HepG2 (cell line): ENCODE results near the gene SERPINA9. TPM values are rescaled to one million over a fixed set of nuclear protein-coding genes. Genes with fewer than 3 reads are reported as not detected.

Experiments used
- EHMT2 ChIP-seq: fragments of 200-600 bp; sonication (generic); IDR thresholded peaks from 2 replicates; pipeline ENCODE4 v1.7.0; 2017; ENCODE audit warnings: antibody characterized with exemption, low read depth, low read length, borderline replicate concordance
- FOXO1 ChIP-seq: sonication (generic); formaldehyde crosslinking; IDR thresholded peaks from 2 replicates; pipeline ENCODE4 v1.4.0; 2020; ENCODE audit warnings: missing genetic modification reagents
- PAX8 ChIP-seq: sonication (generic); formaldehyde crosslinking; IDR thresholded peaks from 2 replicates; pipeline ENCODE4 v1.8.0; 2022; ENCODE audit warnings: mild to moderate bottlenecking, missing genetic modification reagents, borderline replicate concordance
- RXRB ChIP-seq: IDR thresholded peaks from 2 replicates; pipeline ENCODE4 v1.6.1; 2016; ENCODE audit warnings: borderline replicate concordance, missing genetic modification reagents, missing compliant biosample characterization
- SUZ12 ChIP-seq: fragments of 150-350 bp; IDR thresholded peaks from 2 replicates; pipeline ENCODE4 v1.6.1; 2014; ENCODE audit warnings: low read depth, low read length
- ZFP62 ChIP-seq: sonication (generic); formaldehyde crosslinking; IDR thresholded peaks from 2 replicates; pipeline ENCODE4 v1.4.0; 2020; ENCODE audit warnings: missing genetic modification reagents
- ZMYM2 ChIP-seq: sonication (generic); formaldehyde crosslinking; IDR thresholded peaks from 2 replicates; pipeline ENCODE4 v1.8.0; 2022; ENCODE audit warnings: mild to moderate bottlenecking, missing genetic modification reagents
- ZNF230 ChIP-seq: sonication (generic); formaldehyde crosslinking; IDR thresholded peaks from 2 replicates; pipeline ENCODE4 v1.4.0; 2020; ENCODE audit warnings: mild to moderate bottlenecking, missing genetic modification reagents
- ZNF589 ChIP-seq: sonication (generic); formaldehyde crosslinking; conservative IDR thresholded peaks from 2 replicates; pipeline ENCODE4 v1.8.0; 2022; ENCODE audit warnings: mild to moderate bottlenecking, moderate library complexity, missing genetic modification reagents
- ZNF800 ChIP-seq: sonication (generic); formaldehyde crosslinking; IDR thresholded peaks from 2 replicates; pipeline ENCODE4 v1.4.0; 2020; ENCODE audit warnings: missing genetic modification reagents
- polyA plus RNA-seq, 8 experiments: library from polyadenylated mRNA; depleted of rRNA in 3 of 8; stranded (reverse) in 7 of 8; unstranded in 1 of 8; fragments of >200 nt; fragmentation: Illumina TruSeq in 4 of 8; extraction: Trizol in 4 of 8; gene quantifications; 2 replicates each; pipeline versions ENCODE4 v1.2.1 to v1.2.3, GENCODE V29; 2011 to 2016; ENCODE audit warnings: low read depth in 4 of 8, missing spikeins in 1 of 8, mixed read lengths in 1 of 8; ENCODE audit not compliant: insufficient read depth in 1 of 8
- total RNA-seq, 5 experiments: library from RNA; depleted of rRNA; stranded (reverse); fragments of >200 nt; fragmentation: Illumina TruSeq; extraction: Trizol; gene quantifications; 2 replicates each; pipeline ENCODE4 v1.2.3, GENCODE V29; 2016; ENCODE audit warnings: low read depth in 1 of 5
- TF ChIP-seq, protein P1 (sequence below): sonication (generic); formaldehyde crosslinking; IDR thresholded peaks from 2 replicates; pipeline ENCODE4 v1.5.0; 2020; ENCODE audit warnings: mild to moderate bottlenecking, missing genetic modification reagents
- TF ChIP-seq, protein P2 (sequence below): sonication (generic); formaldehyde crosslinking; conservative IDR thresholded peaks from 2 replicates; pipeline ENCODE4 v1.4.0; 2020; ENCODE audit warnings: mild to moderate bottlenecking, missing genetic modification reagents, moderate library complexity
- TF ChIP-seq, protein P3 (sequence below): sonication (generic); formaldehyde crosslinking; IDR thresholded peaks from 2 replicates; pipeline ENCODE4 v1.4.0; 2020; ENCODE audit warnings: missing genetic modification reagents, borderline replicate concordance
- TF ChIP-seq, protein P4 (sequence below): sonication (generic); formaldehyde crosslinking; IDR thresholded peaks from 2 replicates; pipeline ENCODE4 v1.8.0; 2022; ENCODE audit warnings: missing genetic modification reagents, mild to moderate bottlenecking, inconsistent platforms, borderline replicate concordance

Gene SERPINA9
- total and polyA plus RNA-seq, 2 of the 13 experiments (the other 11 are each of a cell fraction or from before 2014, with no cell fraction given): 0.21 TPM; not detected in 1

- TF ChIP-seq, protein P1, sequence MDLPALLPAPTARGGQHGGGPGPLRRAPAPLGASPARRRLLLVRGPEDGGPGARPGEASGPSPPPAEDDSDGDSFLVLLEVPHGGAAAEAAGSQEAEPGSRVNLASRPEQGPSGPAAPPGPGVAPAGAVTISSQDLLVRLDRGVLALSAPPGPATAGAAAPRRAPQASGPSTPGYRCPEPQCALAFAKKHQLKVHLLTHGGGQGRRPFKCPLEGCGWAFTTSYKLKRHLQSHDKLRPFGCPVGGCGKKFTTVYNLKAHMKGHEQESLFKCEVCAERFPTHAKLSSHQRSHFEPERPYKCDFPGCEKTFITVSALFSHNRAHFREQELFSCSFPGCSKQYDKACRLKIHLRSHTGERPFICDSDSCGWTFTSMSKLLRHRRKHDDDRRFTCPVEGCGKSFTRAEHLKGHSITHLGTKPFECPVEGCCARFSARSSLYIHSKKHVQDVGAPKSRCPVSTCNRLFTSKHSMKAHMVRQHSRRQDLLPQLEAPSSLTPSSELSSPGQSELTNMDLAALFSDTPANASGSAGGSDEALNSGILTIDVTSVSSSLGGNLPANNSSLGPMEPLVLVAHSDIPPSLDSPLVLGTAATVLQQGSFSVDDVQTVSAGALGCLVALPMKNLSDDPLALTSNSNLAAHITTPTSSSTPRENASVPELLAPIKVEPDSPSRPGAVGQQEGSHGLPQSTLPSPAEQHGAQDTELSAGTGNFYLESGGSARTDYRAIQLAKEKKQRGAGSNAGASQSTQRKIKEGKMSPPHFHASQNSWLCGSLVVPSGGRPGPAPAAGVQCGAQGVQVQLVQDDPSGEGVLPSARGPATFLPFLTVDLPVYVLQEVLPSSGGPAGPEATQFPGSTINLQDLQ (CRISPR knock-in tag): no peak
- TF ChIP-seq FOXO1 (CRISPR knock-in tag): no peak
- TF ChIP-seq, protein P2, sequence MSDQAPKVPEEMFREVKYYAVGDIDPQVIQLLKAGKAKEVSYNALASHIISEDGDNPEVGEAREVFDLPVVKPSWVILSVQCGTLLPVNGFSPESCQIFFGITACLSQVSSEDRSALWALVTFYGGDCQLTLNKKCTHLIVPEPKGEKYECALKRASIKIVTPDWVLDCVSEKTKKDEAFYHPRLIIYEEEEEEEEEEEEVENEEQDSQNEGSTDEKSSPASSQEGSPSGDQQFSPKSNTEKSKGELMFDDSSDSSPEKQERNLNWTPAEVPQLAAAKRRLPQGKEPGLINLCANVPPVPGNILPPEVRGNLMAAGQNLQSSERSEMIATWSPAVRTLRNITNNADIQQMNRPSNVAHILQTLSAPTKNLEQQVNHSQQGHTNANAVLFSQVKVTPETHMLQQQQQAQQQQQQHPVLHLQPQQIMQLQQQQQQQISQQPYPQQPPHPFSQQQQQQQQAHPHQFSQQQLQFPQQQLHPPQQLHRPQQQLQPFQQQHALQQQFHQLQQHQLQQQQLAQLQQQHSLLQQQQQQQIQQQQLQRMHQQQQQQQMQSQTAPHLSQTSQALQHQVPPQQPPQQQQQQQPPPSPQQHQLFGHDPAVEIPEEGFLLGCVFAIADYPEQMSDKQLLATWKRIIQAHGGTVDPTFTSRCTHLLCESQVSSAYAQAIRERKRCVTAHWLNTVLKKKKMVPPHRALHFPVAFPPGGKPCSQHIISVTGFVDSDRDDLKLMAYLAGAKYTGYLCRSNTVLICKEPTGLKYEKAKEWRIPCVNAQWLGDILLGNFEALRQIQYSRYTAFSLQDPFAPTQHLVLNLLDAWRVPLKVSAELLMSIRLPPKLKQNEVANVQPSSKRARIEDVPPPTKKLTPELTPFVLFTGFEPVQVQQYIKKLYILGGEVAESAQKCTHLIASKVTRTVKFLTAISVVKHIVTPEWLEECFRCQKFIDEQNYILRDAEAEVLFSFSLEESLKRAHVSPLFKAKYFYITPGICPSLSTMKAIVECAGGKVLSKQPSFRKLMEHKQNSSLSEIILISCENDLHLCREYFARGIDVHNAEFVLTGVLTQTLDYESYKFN: peak; percentile 38; the same call in 1 of the 2 replicates
- TF ChIP-seq, protein P3, sequence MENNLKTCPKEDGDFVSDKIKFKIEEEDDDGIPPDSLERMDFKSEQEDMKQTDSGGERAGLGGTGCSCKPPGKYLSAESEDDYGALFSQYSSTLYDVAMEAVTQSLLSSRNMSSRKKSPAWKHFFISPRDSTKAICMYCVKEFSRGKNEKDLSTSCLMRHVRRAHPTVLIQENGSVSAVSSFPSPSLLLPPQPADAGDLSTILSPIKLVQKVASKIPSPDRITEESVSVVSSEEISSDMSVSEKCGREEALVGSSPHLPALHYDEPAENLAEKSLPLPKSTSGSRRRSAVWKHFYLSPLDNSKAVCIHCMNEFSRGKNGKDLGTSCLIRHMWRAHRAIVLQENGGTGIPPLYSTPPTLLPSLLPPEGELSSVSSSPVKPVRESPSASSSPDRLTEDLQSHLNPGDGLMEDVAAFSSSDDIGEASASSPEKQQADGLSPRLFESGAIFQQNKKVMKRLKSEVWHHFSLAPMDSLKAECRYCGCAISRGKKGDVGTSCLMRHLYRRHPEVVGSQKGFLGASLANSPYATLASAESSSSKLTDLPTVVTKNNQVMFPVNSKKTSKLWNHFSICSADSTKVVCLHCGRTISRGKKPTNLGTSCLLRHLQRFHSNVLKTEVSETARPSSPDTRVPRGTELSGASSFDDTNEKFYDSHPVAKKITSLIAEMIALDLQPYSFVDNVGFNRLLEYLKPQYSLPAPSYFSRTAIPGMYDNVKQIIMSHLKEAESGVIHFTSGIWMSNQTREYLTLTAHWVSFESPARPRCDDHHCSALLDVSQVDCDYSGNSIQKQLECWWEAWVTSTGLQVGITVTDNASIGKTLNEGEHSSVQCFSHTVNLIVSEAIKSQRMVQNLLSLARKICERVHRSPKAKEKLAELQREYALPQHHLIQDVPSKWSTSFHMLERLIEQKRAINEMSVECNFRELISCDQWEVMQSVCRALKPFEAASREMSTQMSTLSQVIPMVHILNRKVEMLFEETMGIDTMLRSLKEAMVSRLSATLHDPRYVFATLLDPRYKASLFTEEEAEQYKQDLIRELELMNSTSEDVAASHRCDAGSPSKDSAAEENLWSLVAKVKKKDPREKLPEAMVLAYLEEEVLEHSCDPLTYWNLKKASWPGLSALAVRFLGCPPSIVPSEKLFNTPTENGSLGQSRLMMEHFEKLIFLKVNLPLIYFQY: 0 out of 2 replicates have a peak, but pooled peaks have one; percentile 16
- TF ChIP-seq ZNF589 (CRISPR knock-in tag): no peak
- TF ChIP-seq, protein P4, sequence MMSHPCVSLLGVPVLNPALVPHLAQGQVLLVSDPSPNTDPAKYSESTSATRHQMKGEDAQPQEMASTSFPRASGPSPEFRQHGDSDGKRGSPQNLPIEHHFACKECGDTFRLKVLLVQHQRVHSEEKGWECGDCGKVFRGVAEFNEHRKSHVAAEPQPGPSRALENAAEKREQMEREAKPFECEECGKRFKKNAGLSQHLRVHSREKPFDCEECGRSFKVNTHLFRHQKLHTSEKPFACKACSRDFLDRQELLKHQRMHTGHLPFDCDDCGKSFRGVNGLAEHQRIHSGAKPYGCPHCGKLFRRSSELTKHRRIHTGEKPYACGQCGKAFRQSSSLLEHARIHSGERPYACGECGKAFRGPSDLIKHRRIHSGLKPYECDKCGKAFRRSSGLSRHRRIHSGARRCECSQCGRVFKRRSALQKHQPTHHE (CRISPR knock-in tag): no peak
- no peak for TF ChIP-seq ZNF230 (CRISPR knock-in tag)
- TF ChIP-seq ZMYM2 (CRISPR knock-in tag): no peak
- no peak for TF ChIP-seq PAX8
- TF ChIP-seq RXRB (CRISPR knock-in tag): peak; percentile 64
- TF ChIP-seq ZFP62 (CRISPR knock-in tag): no peak
- no peak for TF ChIP-seq EHMT2
- no peak for TF ChIP-seq SUZ12
- TF ChIP-seq ZNF800 (CRISPR knock-in tag): no peak
Observed at GRCh38 chr14:94485944-94486841, 10.2 kb upstream of the SERPINA9 start (continued).
